ENCODE measurements around the gene FXN. TPM values are rescaled to one million over a fixed set of nuclear protein-coding genes. Genes with fewer than 3 reads are reported as not detected.

FXN gene
- total and polyA plus RNA-seq, 5 donors from 2014 or later: 15.4 to 58.7 (median 44.0) TPM

- Histone ChIP-seq H3K4me3 (ENCODE audit: low read depth, low read length) (no peak overlapping the region), H3K27ac (ENCODE audit: insufficient read depth, low read length, poor library complexity, severe bottlenecking) (no peak overlapping the region), H3K36me3 (ENCODE audit: control insufficient read depth, insufficient read depth, low read length) (no peaks in the 10 kb centered on the region), H3K9me3 (ENCODE audit: control insufficient read depth in 2 of 2, low read length in 2 of 2) (no peaks in the 10 kb centered on the region), H3K27me3 (ENCODE audit: control insufficient read depth, insufficient read depth, low read length) (no peaks in the 10 kb centered on the region), H3K4me1 (ENCODE audit: control insufficient read depth, insufficient read depth, low read length, poor library complexity, severe bottlenecking) (no peaks in the 10 kb centered on the region)
- peaks cover 0 to 4% (median 0%) of the 10 kb centered on the region in 4 donors for H3K4me1 Mint-ChIP-seq
- no peak overlapping the region for H3K4me3 Mint-ChIP-seq
- H3K36me3 Mint-ChIP-seq: peaks cover 9% of the 10 kb centered on the region
- H3K27ac Mint-ChIP-seq: no peak overlapping the region
- no peaks in the 10 kb centered on the region for H3K27me3 Mint-ChIP-seq
- peaks cover 0 to 9% (median 3%) of the 10 kb centered on the region in 7 donors for H3K9me3 Mint-ChIP-seq
- ATAC-seq (ENCODE audit: low read depth in 2 of 2) (no peak), DNase-seq (no peak)
Observed at GRCh38 chr9:69081261-69081660, 45.7 kb downstream of the FXN start.

DNA sequence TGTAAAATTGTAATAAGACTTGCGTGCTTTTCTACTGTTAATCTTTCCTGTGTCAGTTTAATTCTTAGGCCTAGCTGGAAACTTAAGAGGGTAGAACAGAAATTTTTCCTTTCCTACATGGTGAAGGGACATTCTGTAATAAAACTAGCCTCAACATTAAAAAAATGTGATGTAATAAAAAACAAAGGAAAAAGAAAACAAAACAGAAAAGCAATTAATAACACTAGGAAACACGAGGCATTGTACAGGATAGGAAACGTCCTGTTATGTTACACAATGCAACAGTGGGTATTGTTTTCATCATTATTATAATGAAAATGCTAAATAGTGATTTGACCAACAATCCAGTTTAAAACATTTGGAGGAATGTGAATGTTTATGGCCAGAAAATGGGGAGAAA lies 47.8 kb downstream of the FXN start:
- Mint-ChIP-seq H3K4me1 (peaks cover 0 to 4% (median 0%) of the 10 kb centered on the region in 4 donors), H3K36me3 (peaks cover 5% of the 10 kb centered on the region), H3K27ac (no peak overlapping the region), H3K4me3 (no peak overlapping the region), H3K9me3 (peaks cover 0 to 9% (median 3%) of the 10 kb centered on the region in 7 donors), H3K27me3 (no peaks in the 10 kb centered on the region)
- Histone ChIP-seq H3K4me3 (ENCODE audit: low read depth, low read length) (no peak overlapping the region), H3K9me3 (ENCODE audit: control insufficient read depth in 2 of 2, low read length in 2 of 2) (no peaks in the 10 kb centered on the region), H3K4me1 (ENCODE audit: control insufficient read depth, insufficient read depth, low read length, poor library complexity, severe bottlenecking) (no peaks in the 10 kb centered on the region), H3K27me3 (ENCODE audit: control insufficient read depth, insufficient read depth, low read length) (no peaks in the 10 kb centered on the region), H3K36me3 (ENCODE audit: control insufficient read depth, insufficient read depth, low read length) (no peaks in the 10 kb centered on the region), H3K27ac (ENCODE audit: insufficient read depth, low read length, poor library complexity, severe bottlenecking) (no peak overlapping the region)
- ATAC-seq (ENCODE audit: low read depth in 2 of 2) (no peak), DNase-seq (no peak)

GRCh38 chr9:69085569-69086283 lies 50.2 kb downstream of the FXN start:
- Mint-ChIP-seq H3K27me3 (no peaks in the 10 kb centered on the region), H3K4me1 (no peaks in the 10 kb centered on the region), H3K27ac (no peak overlapping the region), H3K9me3 (peaks cover 0 to 9% (median 3%) of the 10 kb centered on the region in 7 donors), H3K36me3 (no peaks in the 10 kb centered on the region), H3K4me3 (no peak overlapping the region)
- Histone ChIP-seq H3K27me3 (ENCODE audit: control insufficient read depth, insufficient read depth, low read length) (no peaks in the 10 kb centered on the region), H3K27ac (ENCODE audit: insufficient read depth, low read length, poor library complexity, severe bottlenecking) (no peak overlapping the region), H3K9me3 (ENCODE audit: control insufficient read depth in 2 of 2, low read length in 2 of 2) (no peaks in the 10 kb centered on the region), H3K4me1 (ENCODE audit: control insufficient read depth, insufficient read depth, low read length, poor library complexity, severe bottlenecking) (no peaks in the 10 kb centered on the region), H3K36me3 (ENCODE audit: control insufficient read depth, insufficient read depth, low read length) (no peaks in the 10 kb centered on the region), H3K4me3 (ENCODE audit: low read depth, low read length) (no peak overlapping the region)
- ATAC-seq (ENCODE audit: low read depth in 2 of 2) (no peak), DNase-seq (no peak)

GRCh38 chr9:69086312-69086711 lies 50.8 kb downstream of the FXN start:
- Histone ChIP-seq H3K4me1 (ENCODE audit: control insufficient read depth, insufficient read depth, low read length, poor library complexity, severe bottlenecking) (no peaks in the 10 kb centered on the region), H3K27ac (ENCODE audit: insufficient read depth, low read length, poor library complexity, severe bottlenecking) (no peak overlapping the region), H3K4me3 (ENCODE audit: low read depth, low read length) (no peak overlapping the region), H3K27me3 (ENCODE audit: control insufficient read depth, insufficient read depth, low read length) (no peaks in the 10 kb centered on the region), H3K9me3 (ENCODE audit: control insufficient read depth in 2 of 2, low read length in 2 of 2) (no peaks in the 10 kb centered on the region), H3K36me3 (ENCODE audit: control insufficient read depth, insufficient read depth, low read length) (no peaks in the 10 kb centered on the region)
- Mint-ChIP-seq H3K4me3 (no peak overlapping the region), H3K27me3 (no peaks in the 10 kb centered on the region), H3K9me3 (peaks cover 0 to 4% (median under 1%) of the 10 kb centered on the region in 7 donors), H3K27ac (peak overlapping the region in 1 of 3 donors; percentile 69), H3K36me3 (no peaks in the 10 kb centered on the region), H3K4me1 (no peaks in the 10 kb centered on the region)
- ATAC-seq (ENCODE audit: low read depth in 2 of 2): no peak
- no peak for DNase-seq

DNA sequence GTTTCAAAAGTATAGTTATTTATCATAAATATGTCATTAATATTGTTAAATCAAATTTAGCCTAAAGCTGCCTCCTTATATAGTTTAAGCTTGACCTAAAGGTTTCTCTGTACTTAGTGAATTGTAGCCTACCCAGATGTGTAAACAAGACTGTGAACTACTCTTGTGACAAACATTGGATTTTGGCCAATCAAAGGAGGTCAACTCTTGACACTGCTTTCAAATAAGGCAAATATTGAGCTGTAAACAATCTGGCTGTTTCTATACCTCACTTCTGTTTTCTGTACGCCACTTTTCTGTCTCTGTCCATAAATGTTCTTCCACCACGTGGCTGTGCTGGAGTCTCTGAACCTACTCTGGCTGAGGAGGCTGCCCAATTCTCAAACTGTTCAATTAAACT lies 51.2 kb downstream of the FXN start:
- no peak overlapping the region for H3K4me3 Mint-ChIP-seq
- Histone ChIP-seq H3K27me3 (ENCODE audit: control insufficient read depth, insufficient read depth, low read length) (no peaks in the 10 kb centered on the region), H3K9me3 (ENCODE audit: control insufficient read depth in 2 of 2, low read length in 2 of 2) (no peaks in the 10 kb centered on the region), H3K36me3 (ENCODE audit: control insufficient read depth, insufficient read depth, low read length) (no peaks in the 10 kb centered on the region), H3K4me1 (ENCODE audit: control insufficient read depth, insufficient read depth, low read length, poor library complexity, severe bottlenecking) (no peaks in the 10 kb centered on the region), H3K4me3 (ENCODE audit: low read depth, low read length) (no peak overlapping the region), H3K27ac (ENCODE audit: insufficient read depth, low read length, poor library complexity, severe bottlenecking) (no peak overlapping the region)
- no peak for ATAC-seq (ENCODE audit: low read depth in 2 of 2)
- H3K27ac Mint-ChIP-seq: peak overlapping the region in 1 of 3 donors; percentile 69
- no peaks in the 10 kb centered on the region for H3K4me1 Mint-ChIP-seq
- no peak for DNase-seq
- H3K27me3 Mint-ChIP-seq: no peaks in the 10 kb centered on the region
- peaks cover 0 to 3% (median 0%) of the 10 kb centered on the region in 7 donors for H3K9me3 Mint-ChIP-seq
- H3K36me3 Mint-ChIP-seq: no peaks in the 10 kb centered on the region

DNA sequence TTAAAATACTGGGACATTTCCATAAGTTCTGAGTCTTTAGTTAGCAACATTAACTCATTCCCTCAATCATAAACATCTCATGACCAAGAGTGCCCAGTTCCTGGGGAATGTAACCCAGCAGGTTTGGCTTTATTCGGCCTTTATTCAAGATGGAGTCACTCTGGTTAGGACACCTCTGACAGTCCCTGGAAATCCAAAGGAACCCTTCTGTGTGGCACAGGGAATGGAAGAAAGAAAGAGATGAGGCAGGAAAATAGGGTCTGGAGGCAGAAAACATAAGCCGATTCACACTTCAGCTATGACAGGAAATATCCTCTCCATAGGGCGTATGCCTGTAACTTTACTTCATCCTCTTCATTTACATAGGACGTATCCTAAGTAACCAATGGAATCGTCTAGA lies 53.5 kb downstream of the FXN start:
- Mint-ChIP-seq H3K36me3 (no peaks in the 10 kb centered on the region), H3K4me1 (no peaks in the 10 kb centered on the region), H3K4me3 (no peak overlapping the region), H3K9me3 (no peaks in the 10 kb centered on the region), H3K27me3 (no peaks in the 10 kb centered on the region), H3K27ac (no peak overlapping the region)
- Histone ChIP-seq H3K27ac (ENCODE audit: insufficient read depth, low read length, poor library complexity, severe bottlenecking) (no peak overlapping the region), H3K36me3 (ENCODE audit: control insufficient read depth, insufficient read depth, low read length) (no peaks in the 10 kb centered on the region), H3K27me3 (ENCODE audit: control insufficient read depth, insufficient read depth, low read length) (no peaks in the 10 kb centered on the region), H3K4me1 (ENCODE audit: control insufficient read depth, insufficient read depth, low read length, poor library complexity, severe bottlenecking) (no peaks in the 10 kb centered on the region), H3K4me3 (ENCODE audit: low read depth, low read length) (no peak overlapping the region), H3K9me3 (ENCODE audit: control insufficient read depth in 2 of 2, low read length in 2 of 2) (no peaks in the 10 kb centered on the region)
- DNase-seq: no peak
- no peak for ATAC-seq (ENCODE audit: low read depth in 2 of 2)

DNA sequence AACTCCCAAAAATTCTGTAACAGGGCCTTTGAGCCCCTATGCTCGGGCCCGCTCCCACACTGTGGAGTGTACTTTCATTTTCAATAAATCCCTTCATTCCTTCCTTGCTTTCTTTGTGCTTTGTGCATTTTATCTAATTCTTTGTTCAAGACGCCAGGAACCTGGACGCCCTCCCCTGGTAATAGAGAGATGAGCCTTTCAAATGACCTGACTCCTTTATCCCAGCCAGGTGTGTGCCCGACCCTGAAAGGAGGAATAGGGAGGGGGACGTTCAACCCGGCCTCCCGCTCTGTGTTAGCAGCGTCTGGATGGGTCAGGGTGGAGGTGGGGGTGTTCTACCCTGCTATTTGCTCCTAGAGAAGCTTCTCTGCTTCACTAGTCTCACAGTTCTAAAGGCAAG lies 53.9 kb downstream of the FXN start:
- H3K36me3 ChIP-seq (ENCODE audit: control insufficient read depth, insufficient read depth, low read length): no peaks in the 10 kb centered on the region
- no peak overlapping the region for H3K4me3 ChIP-seq (ENCODE audit: low read depth, low read length)
- Mint-ChIP-seq H3K36me3 (no peaks in the 10 kb centered on the region), H3K27me3 (no peaks in the 10 kb centered on the region), H3K9me3 (no peaks in the 10 kb centered on the region), H3K27ac (no peak overlapping the region), H3K4me1 (no peaks in the 10 kb centered on the region), H3K4me3 (no peak overlapping the region)
- no peak overlapping the region for H3K27ac ChIP-seq (ENCODE audit: insufficient read depth, low read length, poor library complexity, severe bottlenecking)
- H3K4me1 ChIP-seq (ENCODE audit: control insufficient read depth, insufficient read depth, low read length, poor library complexity, severe bottlenecking): no peaks in the 10 kb centered on the region
- ATAC-seq (ENCODE audit: low read depth in 2 of 2) (no peak), DNase-seq (no peak)
- H3K27me3 ChIP-seq (ENCODE audit: control insufficient read depth, insufficient read depth, low read length): no peaks in the 10 kb centered on the region
- no peaks in the 10 kb centered on the region for H3K9me3 ChIP-seq (ENCODE audit: control insufficient read depth in 2 of 2, low read length in 2 of 2)

GRCh38 chr9:69090140-69090750 lies 54.7 kb downstream of the FXN start:
- H3K9me3 Mint-ChIP-seq: no peaks in the 10 kb centered on the region
- Histone ChIP-seq H3K27ac (ENCODE audit: insufficient read depth, low read length, poor library complexity, severe bottlenecking) (no peak overlapping the region), H3K27me3 (ENCODE audit: control insufficient read depth, insufficient read depth, low read length) (no peaks in the 10 kb centered on the region), H3K4me1 (ENCODE audit: control insufficient read depth, insufficient read depth, low read length, poor library complexity, severe bottlenecking) (no peaks in the 10 kb centered on the region), H3K4me3 (ENCODE audit: low read depth, low read length) (no peak overlapping the region), H3K9me3 (ENCODE audit: control insufficient read depth in 2 of 2, low read length in 2 of 2) (no peaks in the 10 kb centered on the region), H3K36me3 (ENCODE audit: control insufficient read depth, insufficient read depth, low read length) (no peaks in the 10 kb centered on the region)
- no peaks in the 10 kb centered on the region for H3K4me1 Mint-ChIP-seq
- H3K27me3 Mint-ChIP-seq: no peaks in the 10 kb centered on the region
- H3K27ac Mint-ChIP-seq: peak overlapping the region in 1 of 3 donors; percentile 49
- no peak for ATAC-seq (ENCODE audit: low read depth in 2 of 2)
- no peaks in the 10 kb centered on the region for H3K36me3 Mint-ChIP-seq
- DNase-seq: no peak
- no peak overlapping the region for H3K4me3 Mint-ChIP-seq
